Suprapubic skin (tissue), 4 donors: ENCODE results near the gene MIGA1. TPM values are rescaled to one million over a fixed set of nuclear protein-coding genes. Genes with fewer than 3 reads are reported as not detected.
A peak's percentile ranks its signal among the peaks of the same experiment; 100 is the strongest.
"Not testable (repeated sequence)": the region's sequence is repeated elsewhere in the genome, so short reads cannot be mapped to it uniquely, and the experiment has no call there.

Source experiments
- DNase-seq, 2 donors: peaks; one replicate each; pipeline ENCODE4 v3.0.0-alpha.2; 2019; ENCODE audit warnings: low spot score in 2 of 2
- H3K27ac ChIP-seq: fragments of 200-600 bp; sonication (generic); one replicate; pipeline ENCODE4 v1.5.1; 2019
- H3K27me3 ChIP-seq: fragments of 200-600 bp; sonication (generic); one replicate; pipeline ENCODE4 v1.5.1; 2019
- H3K36me3 ChIP-seq: fragments of 200-600 bp; sonication (generic); one replicate; pipeline ENCODE4 v1.5.1; 2019
- H3K4me1 ChIP-seq: fragments of 200-600 bp; sonication (generic); one replicate; pipeline ENCODE4 v1.5.1; 2019
- H3K4me3 ChIP-seq: fragments of 200-600 bp; sonication (generic); one replicate; pipeline ENCODE4 v1.5.1; 2019; ENCODE audit warnings: mild to moderate bottlenecking
- H3K9me3 ChIP-seq: fragments of 200-600 bp; sonication (generic); one replicate; pipeline ENCODE4 v1.5.1; 2019
- EP300 ChIP-seq: sonication (generic); formaldehyde crosslinking; IDR thresholded peaks from one replicate; pipeline ENCODE4 v1.6.1; 2017; ENCODE audit warnings: antibody characterized with exemption
- POLR2A ChIP-seq, 2 donors: fragments of 450-650 bp; IDR thresholded peaks; one replicate each; pipeline ENCODE4 v1.6.1; 2017; ENCODE audit warnings: antibody characterized with exemption in 2 of 2, mild to moderate bottlenecking in 2 of 2, moderate library complexity in 2 of 2
- POLR2AphosphoS5 ChIP-seq, 3 donors: sonication (generic); formaldehyde crosslinking; IDR thresholded peaks; one replicate each; pipeline ENCODE4 v1.6.1; 2017; ENCODE audit warnings: antibody characterized with exemption in 3 of 3
- whole genome bisulfite sequencing: methylation state at CpG from one replicate; pipeline ENCODE4 v1.1.5; 2018; 5-methylcytosine and 5-hydroxymethylcytosine counted together
- total RNA-seq, 4 donors: library from RNA; depleted of rRNA; stranded (reverse); fragments of >200 nt; gene quantifications; one replicate each; pipeline ENCODE4 v1.1.0, GENCODE V29; 2016
- TF ChIP-seq, protein P1 (sequence below), 2 donors: fragments of 200-600 bp in 1 of 2; fragments of 450-650 bp in 1 of 2; sonication (generic) in 1 of 2; IDR thresholded peaks; one replicate each; pipeline ENCODE4 v1.5.1; 2016 to 2019; ENCODE audit warnings: antibody characterized with exemption in 2 of 2, mild to moderate bottlenecking in 1 of 2, moderate library complexity in 1 of 2

The MIGA1 gene
- total RNA-seq, 4 donors from 2014 or later, result 7.6 to 17.6 (median 10.2) TPM

DNA sequence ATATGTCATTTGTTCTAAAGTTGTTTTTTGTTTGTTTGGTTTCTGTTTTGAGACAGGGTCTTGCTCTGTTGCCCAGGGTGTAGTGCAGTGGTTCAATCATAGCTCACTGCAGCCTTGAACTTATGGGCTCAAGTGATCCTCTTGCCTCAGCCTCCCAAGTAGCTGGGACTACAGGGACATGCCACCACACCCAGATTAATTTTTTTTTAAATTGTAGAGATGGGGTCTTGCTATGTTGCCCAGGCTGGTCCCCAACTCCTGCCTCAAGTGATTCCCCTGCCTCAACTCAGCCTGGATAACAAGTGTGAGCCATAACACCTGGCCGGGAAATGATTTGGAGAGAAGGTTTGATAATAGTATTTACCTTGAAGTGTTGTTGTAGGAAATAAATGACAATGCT, 127.2 kb downstream of the MIGA1 start:
- no peak for TF ChIP-seq POLR2AphosphoS5 (IDR thresholded peaks at IDR 0.05)
- TF ChIP-seq EP300, result no peak
- TF ChIP-seq, protein P1, sequence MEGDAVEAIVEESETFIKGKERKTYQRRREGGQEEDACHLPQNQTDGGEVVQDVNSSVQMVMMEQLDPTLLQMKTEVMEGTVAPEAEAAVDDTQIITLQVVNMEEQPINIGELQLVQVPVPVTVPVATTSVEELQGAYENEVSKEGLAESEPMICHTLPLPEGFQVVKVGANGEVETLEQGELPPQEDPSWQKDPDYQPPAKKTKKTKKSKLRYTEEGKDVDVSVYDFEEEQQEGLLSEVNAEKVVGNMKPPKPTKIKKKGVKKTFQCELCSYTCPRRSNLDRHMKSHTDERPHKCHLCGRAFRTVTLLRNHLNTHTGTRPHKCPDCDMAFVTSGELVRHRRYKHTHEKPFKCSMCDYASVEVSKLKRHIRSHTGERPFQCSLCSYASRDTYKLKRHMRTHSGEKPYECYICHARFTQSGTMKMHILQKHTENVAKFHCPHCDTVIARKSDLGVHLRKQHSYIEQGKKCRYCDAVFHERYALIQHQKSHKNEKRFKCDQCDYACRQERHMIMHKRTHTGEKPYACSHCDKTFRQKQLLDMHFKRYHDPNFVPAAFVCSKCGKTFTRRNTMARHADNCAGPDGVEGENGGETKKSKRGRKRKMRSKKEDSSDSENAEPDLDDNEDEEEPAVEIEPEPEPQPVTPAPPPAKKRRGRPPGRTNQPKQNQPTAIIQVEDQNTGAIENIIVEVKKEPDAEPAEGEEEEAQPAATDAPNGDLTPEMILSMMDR (IDR thresholded peaks at IDR 0.05), result no peak
- no peak for TF ChIP-seq POLR2A (IDR thresholded peaks at IDR 0.05)
- Histone ChIP-seq H3K36me3 (no peaks in the 10 kb centered on the region), H3K27ac (no peak overlapping the region), H3K9me3 (no peaks in the 10 kb centered on the region), H3K4me1 (no peaks in the 10 kb centered on the region), H3K27me3 (no peaks in the 10 kb centered on the region), H3K4me3 (no peak overlapping the region)
- DNase-seq, result no peak
- WGBS, result 96% methylated on average over 1 of the region's 1 CpG

DNA sequence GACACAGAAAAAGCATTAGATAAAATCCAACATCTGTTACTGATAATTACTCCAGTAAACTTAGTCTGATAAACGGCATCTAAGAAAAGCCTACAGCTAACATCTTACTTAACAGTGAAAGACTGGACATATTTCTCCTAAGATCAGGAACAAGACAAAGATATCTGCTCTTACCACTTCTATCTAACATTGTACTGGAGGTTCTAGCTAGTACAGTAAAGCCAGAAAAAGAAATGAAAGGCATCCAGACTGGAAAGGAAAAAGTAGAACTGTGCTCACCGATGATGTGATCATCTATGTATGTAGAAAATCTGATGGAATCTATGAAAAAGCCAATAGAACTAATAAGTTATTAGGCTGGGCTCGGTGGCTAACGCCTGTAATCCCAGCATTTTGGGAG, 130.7 kb downstream of the MIGA1 start:
- DNase-seq, result no peak
- 82% methylated on average over 4 of the region's 4 CpGs for WGBS
- TF ChIP-seq, protein P1 (IDR thresholded peaks at IDR 0.05), result no peak
- no peak for TF ChIP-seq EP300
- TF ChIP-seq POLR2A (IDR thresholded peaks at IDR 0.05), result no peak
- no peak for TF ChIP-seq POLR2AphosphoS5 (IDR thresholded peaks at IDR 0.05)
- Histone ChIP-seq H3K4me1 (no peaks in the 10 kb centered on the region), H3K27ac (no peak overlapping the region), H3K27me3 (no peaks in the 10 kb centered on the region), H3K4me3 (no peak overlapping the region), H3K36me3 (no peaks in the 10 kb centered on the region), H3K9me3 (no peaks in the 10 kb centered on the region)

DNA sequence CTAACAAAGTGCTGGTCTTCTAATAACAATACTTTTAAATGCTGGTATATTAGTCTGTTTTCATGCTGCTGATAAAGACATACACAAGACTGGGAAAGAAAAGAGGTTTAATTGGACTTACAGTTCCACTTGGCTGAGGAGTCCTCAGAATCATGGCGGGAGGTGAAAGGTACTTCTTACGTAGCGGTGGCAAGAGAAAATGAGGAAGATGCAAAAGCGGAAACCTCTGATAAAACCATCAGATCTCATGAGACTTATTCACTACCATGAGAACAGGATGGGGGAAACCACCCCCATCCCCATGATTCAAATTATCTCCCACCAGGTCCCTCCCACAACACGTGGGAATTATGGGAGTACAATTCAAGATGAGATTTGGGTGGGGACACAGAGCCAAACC, 139.5 kb downstream of the MIGA1 start:
- not testable (repeated sequence) for H3K27me3 ChIP-seq, DNase-seq, H3K36me3 ChIP-seq, H3K4me3 ChIP-seq, H3K27ac ChIP-seq, H3K9me3 ChIP-seq, H3K4me1 ChIP-seq
- 90% methylated on average over 5 of the region's 5 CpGs for WGBS

DNA sequence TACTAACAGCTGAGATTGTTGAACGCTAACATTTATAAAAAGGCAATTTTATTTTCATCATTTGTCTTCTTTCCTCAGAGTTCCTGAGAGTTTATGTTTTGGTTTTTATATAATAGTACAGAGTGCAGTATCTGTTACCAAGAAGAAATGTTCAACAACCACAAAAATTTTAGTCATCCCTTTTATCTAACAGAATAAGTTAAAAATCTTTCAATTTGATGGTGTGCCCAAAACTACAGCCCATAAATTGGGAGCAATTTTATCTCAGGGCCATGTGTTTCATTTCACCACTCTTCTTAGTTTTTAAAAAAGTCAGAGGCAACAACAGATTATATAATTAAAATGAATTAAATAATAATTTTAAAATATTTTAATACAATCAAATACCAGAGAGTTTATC, 146.1 kb downstream of the MIGA1 start:
- no peaks in the 10 kb centered on the region for H3K27me3 ChIP-seq
- no peak for DNase-seq
- no peaks in the 10 kb centered on the region for H3K36me3 ChIP-seq
- TF ChIP-seq EP300 (no peak), POLR2AphosphoS5 (IDR thresholded peaks at IDR 0.05) (no peak), POLR2A (IDR thresholded peaks at IDR 0.05) (no peak)
- TF ChIP-seq, protein P1 (IDR thresholded peaks at IDR 0.05), result no peak
- 68% methylated on average over 1 of the region's 1 CpG for WGBS
- no peaks in the 10 kb centered on the region for H3K4me1 ChIP-seq
- H3K4me3 ChIP-seq, result no peak overlapping the region
- H3K27ac ChIP-seq, result no peak overlapping the region
- no peaks in the 10 kb centered on the region for H3K9me3 ChIP-seq

DNA sequence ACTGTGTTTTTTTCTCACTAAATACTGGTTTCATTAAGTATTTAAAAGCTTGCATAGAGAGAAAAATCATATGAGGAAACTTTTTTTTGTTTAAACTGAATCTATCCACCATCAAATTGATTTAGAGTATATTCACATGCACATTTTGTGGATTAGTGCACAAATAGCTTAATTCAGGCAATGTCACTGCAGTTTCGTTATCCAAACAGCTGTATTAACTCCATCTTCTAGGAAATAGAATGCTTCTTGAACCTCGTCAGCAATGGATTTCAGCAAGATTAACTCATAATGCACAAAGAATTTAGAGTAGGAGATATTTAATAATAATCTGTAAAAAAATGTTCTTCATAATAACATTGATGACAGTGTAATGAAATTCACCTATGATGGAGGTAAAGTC, 146.5 kb downstream of the MIGA1 start:
- Histone ChIP-seq H3K27me3 (no peaks in the 10 kb centered on the region), H3K36me3 (no peaks in the 10 kb centered on the region), H3K9me3 (no peaks in the 10 kb centered on the region), H3K4me3 (no peak overlapping the region), H3K27ac (no peak overlapping the region), H3K4me1 (no peaks in the 10 kb centered on the region)
- no peak for DNase-seq
- TF ChIP-seq POLR2AphosphoS5 (IDR thresholded peaks at IDR 0.05), result no peak
- TF ChIP-seq, protein P1 (IDR thresholded peaks at IDR 0.05), result no peak
- WGBS, result 67% methylated on average over 2 of the region's 2 CpGs

DNA sequence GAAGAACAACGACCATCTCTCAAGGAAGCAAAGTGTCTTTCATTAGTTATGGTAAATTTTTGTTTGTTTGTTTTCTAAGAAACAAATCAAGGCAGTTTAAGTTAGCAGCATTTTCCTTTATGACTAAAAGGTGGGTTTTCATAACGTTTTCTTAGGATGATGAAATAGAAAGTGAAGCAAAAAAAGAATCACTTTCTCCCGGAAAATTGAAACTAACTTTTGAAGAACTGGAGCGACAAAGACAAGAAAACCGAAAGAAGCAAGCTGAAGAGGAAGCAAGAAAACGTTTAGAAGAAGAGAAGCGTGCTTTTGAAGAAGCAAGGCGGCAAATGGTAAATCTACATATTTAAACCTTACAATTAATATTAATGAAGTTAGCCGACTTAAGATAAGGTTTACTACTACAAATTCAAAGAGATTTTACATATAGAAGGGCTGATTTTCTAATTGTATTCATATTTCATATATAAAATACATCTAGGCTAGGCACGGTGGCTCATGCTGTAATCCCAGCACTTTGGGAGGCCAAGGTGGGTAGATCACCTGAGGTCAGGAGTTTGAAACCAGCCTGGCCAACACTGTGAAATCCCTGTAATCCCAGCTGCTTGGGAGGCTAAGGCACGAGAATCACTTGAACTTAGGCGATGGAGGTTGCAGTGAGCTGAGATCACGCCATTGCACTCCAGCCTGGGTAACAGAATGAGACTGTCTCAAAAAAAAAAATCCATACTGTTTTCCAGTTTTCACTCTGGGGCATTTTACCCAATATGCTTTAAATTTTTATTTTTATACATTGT, 147.3 kb downstream of the MIGA1 start:
- WGBS, result 70% methylated on average over 13 of the region's 13 CpGs
- H3K4me3 ChIP-seq, result peak overlapping the region; percentile 5

More for the DNA sequence above, 147.3 kb downstream of the MIGA1 start:
- DNase-seq, result no peak
- H3K4me1 ChIP-seq, result no peaks in the 10 kb centered on the region
- no peaks in the 10 kb centered on the region for H3K27me3 ChIP-seq
- no peak overlapping the region for H3K27ac ChIP-seq
- no peaks in the 10 kb centered on the region for H3K36me3 ChIP-seq
- H3K9me3 ChIP-seq, result no peaks in the 10 kb centered on the region
- TF ChIP-seq POLR2AphosphoS5 (IDR thresholded peaks at IDR 0.05), result no peak
- TF ChIP-seq POLR2A (IDR thresholded peaks at IDR 0.05), result no peak
- TF ChIP-seq, protein P1 (IDR thresholded peaks at IDR 0.05), result no peak
- no peak for TF ChIP-seq EP300
